SK-N-SH treated with all-trans-retinoic acid at 6 μM for 48 hours (cell line): Measurements from ENCODE around the gene DAB1.

Experiments
- ATAC-seq: fragments of 200-7000 bp; cut with Tn5 transposase; 3 replicates; pipeline ENCODE4 v1.9.1; 2020; ENCODE audit warnings: mild to moderate bottlenecking, moderate library complexity
- ARNTL ChIP-seq: fragments of 450-650 bp; formaldehyde crosslinking; IDR thresholded peaks from 2 replicates; pipeline ENCODE4 v1.5.0; 2020; ENCODE audit warnings: low read depth, mild to moderate bottlenecking, moderate library complexity, borderline replicate concordance
- BACH2 ChIP-seq: fragments of 250-450 bp; sonication (Bioruptor Pico); IDR thresholded peaks from 2 replicates; pipeline ENCODE4 v1.9.0; 2021; ENCODE audit warnings: mild to moderate bottlenecking, borderline replicate concordance
- CSDC2 ChIP-seq: fragments of 250-450 bp; sonication (Bioruptor Pico); IDR thresholded peaks from 2 replicates; pipeline ENCODE4 v1.5.0; 2020; ENCODE audit warnings: mild to moderate bottlenecking, moderate library complexity
- CSRNP3 ChIP-seq: fragments of 250-450 bp; sonication (Bioruptor Pico); IDR thresholded peaks from 2 replicates; pipeline ENCODE4 v1.5.1; 2021; ENCODE audit warnings: mild to moderate bottlenecking, moderate library complexity
- ESRRG ChIP-seq: fragments of 250-450 bp; sonication (Bioruptor Pico); IDR thresholded peaks from 2 replicates; pipeline ENCODE4 v1.6.1; 2021; ENCODE audit warnings: mild to moderate bottlenecking
- GLIS3 ChIP-seq: fragments of 250-450 bp; sonication (Bioruptor Pico); IDR thresholded peaks from 2 replicates; pipeline ENCODE4 v1.5.0; 2020; ENCODE audit warnings: mild to moderate bottlenecking, moderate library complexity
- ISL1 ChIP-seq: fragments of 250-450 bp; sonication (Bioruptor Pico); IDR thresholded peaks from 2 replicates; pipeline ENCODE4 v2.1.2; 2022; ENCODE audit warnings: mild to moderate bottlenecking, moderate library complexity
- OSR1 ChIP-seq: fragments of 250-450 bp; sonication (Bioruptor Pico); IDR thresholded peaks from 2 replicates; pipeline ENCODE4 v1.8.0; 2022; ENCODE audit warnings: moderate library complexity, mild to moderate bottlenecking, inconsistent platforms
- PPARA ChIP-seq: fragments of 250-450 bp; sonication (Bioruptor Pico); IDR thresholded peaks from 2 replicates; pipeline ENCODE4 v1.5.0; 2020; ENCODE audit warnings: mild to moderate bottlenecking, borderline replicate concordance
- RARB ChIP-seq: fragments of 250-450 bp; sonication (Bioruptor Pico); IDR thresholded peaks from 2 replicates; pipeline ENCODE4 v1.8.0; 2021; ENCODE audit warnings: mild to moderate bottlenecking, moderate library complexity
- SNAI2 ChIP-seq: fragments of 250-450 bp; sonication (Bioruptor Pico); IDR thresholded peaks from 2 replicates; pipeline ENCODE4 v1.5.0; 2020; ENCODE audit warnings: mild to moderate bottlenecking, moderate library complexity
- TCF4 ChIP-seq: fragments of 250-450 bp; sonication (Bioruptor Pico); IDR thresholded peaks from 2 replicates; pipeline ENCODE4 v1.8.0; 2021; ENCODE audit warnings: mild to moderate bottlenecking, moderate library complexity, borderline replicate concordance
- TOX ChIP-seq: fragments of 250-450 bp; sonication (Bioruptor Pico); IDR thresholded peaks from 2 replicates; pipeline ENCODE4 v1.8.0; 2021; ENCODE audit warnings: mild to moderate bottlenecking, moderate library complexity, borderline replicate concordance
- ZC3H10 ChIP-seq: fragments of 250-450 bp; sonication (Bioruptor Pico); IDR thresholded peaks from 2 replicates; pipeline ENCODE4 v1.5.1; 2021; ENCODE audit warnings: mild to moderate bottlenecking, moderate library complexity
- ZFP3 ChIP-seq: fragments of 250-450 bp; sonication (Bioruptor Pico); IDR thresholded peaks from 2 replicates; pipeline ENCODE4 v1.5.0; 2020; ENCODE audit warnings: mild to moderate bottlenecking, moderate library complexity
- ZFP30 ChIP-seq: fragments of 450-650 bp; formaldehyde crosslinking; IDR thresholded peaks from 2 replicates; pipeline ENCODE4 v1.5.0; 2022; ENCODE audit warnings: mild to moderate bottlenecking, moderate library complexity
- ZNF565 ChIP-seq: fragments of 450-650 bp; formaldehyde crosslinking; conservative IDR thresholded peaks from 2 replicates; pipeline ENCODE4 v1.5.0; 2020; ENCODE audit warnings: low read depth, mild to moderate bottlenecking, moderate library complexity
- ZNF70 ChIP-seq: fragments of 450-650 bp; formaldehyde crosslinking; IDR thresholded peaks from 2 replicates; pipeline ENCODE4 v1.5.0; 2020; ENCODE audit warnings: mild to moderate bottlenecking, moderate library complexity
- ZNF8 ChIP-seq: fragments of 450-650 bp; formaldehyde crosslinking; IDR thresholded peaks from 2 replicates; pipeline ENCODE4 v1.5.0; 2020; ENCODE audit warnings: mild to moderate bottlenecking, moderate library complexity
- TF ChIP-seq, protein P1 (sequence below): fragments of 250-450 bp; sonication (Bioruptor Pico); IDR thresholded peaks from 2 replicates; pipeline ENCODE4 v1.5.0; 2020; ENCODE audit warnings: mild to moderate bottlenecking, moderate library complexity
- TF ChIP-seq, protein P2 (sequence below): fragments of 250-450 bp; sonication (Bioruptor Pico); IDR thresholded peaks from 2 replicates; pipeline ENCODE4 v1.8.0; 2021; ENCODE audit warnings: low read depth, mild to moderate bottlenecking, moderate library complexity, borderline replicate concordance

DAB1 gene

GRCh38 chr1:56983484-56983883 lies 440.4 kb downstream of the DAB1 start:
- no peak for TF ChIP-seq OSR1
- TF ChIP-seq GLIS3 (CRISPR knock-in tag), result no peak
- TF ChIP-seq ZFP30, result no peak
- no peak for TF ChIP-seq TCF4 (CRISPR knock-in tag)
- TF ChIP-seq CSDC2 (CRISPR knock-in tag), result no peak
- TF ChIP-seq ZNF8 (CRISPR knock-in tag), result no peak
- no peak for TF ChIP-seq ISL1 (CRISPR knock-in tag)
- no peak for TF ChIP-seq ZNF70 (CRISPR knock-in tag)
- TF ChIP-seq BACH2 (CRISPR knock-in tag), result no peak
- no peak for TF ChIP-seq RARB (CRISPR knock-in tag)
- no peak for TF ChIP-seq ESRRG (CRISPR knock-in tag)
- TF ChIP-seq TOX (CRISPR knock-in tag), result no peak
- no peak for TF ChIP-seq ZNF565 (CRISPR knock-in tag)
- TF ChIP-seq, protein P1, sequence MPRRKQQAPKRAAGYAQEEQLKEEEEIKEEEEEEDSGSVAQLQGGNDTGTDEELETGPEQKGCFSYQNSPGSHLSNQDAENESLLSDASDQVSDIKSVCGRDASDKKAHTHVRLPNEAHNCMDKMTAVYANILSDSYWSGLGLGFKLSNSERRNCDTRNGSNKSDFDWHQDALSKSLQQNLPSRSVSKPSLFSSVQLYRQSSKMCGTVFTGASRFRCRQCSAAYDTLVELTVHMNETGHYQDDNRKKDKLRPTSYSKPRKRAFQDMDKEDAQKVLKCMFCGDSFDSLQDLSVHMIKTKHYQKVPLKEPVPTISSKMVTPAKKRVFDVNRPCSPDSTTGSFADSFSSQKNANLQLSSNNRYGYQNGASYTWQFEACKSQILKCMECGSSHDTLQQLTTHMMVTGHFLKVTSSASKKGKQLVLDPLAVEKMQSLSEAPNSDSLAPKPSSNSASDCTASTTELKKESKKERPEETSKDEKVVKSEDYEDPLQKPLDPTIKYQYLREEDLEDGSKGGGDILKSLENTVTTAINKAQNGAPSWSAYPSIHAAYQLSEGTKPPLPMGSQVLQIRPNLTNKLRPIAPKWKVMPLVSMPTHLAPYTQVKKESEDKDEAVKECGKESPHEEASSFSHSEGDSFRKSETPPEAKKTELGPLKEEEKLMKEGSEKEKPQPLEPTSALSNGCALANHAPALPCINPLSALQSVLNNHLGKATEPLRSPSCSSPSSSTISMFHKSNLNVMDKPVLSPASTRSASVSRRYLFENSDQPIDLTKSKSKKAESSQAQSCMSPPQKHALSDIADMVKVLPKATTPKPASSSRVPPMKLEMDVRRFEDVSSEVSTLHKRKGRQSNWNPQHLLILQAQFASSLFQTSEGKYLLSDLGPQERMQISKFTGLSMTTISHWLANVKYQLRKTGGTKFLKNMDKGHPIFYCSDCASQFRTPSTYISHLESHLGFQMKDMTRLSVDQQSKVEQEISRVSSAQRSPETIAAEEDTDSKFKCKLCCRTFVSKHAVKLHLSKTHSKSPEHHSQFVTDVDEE (CRISPR knock-in tag), result no peak
- no peak for TF ChIP-seq ZC3H10 (CRISPR knock-in tag)
- no peak for TF ChIP-seq PPARA (CRISPR knock-in tag)
- TF ChIP-seq ARNTL, result no peak
- no peak for TF ChIP-seq ZFP3 (CRISPR knock-in tag)
- no peak for TF ChIP-seq CSRNP3
- TF ChIP-seq SNAI2, result no peak
- ATAC-seq, result no peak

DNA sequence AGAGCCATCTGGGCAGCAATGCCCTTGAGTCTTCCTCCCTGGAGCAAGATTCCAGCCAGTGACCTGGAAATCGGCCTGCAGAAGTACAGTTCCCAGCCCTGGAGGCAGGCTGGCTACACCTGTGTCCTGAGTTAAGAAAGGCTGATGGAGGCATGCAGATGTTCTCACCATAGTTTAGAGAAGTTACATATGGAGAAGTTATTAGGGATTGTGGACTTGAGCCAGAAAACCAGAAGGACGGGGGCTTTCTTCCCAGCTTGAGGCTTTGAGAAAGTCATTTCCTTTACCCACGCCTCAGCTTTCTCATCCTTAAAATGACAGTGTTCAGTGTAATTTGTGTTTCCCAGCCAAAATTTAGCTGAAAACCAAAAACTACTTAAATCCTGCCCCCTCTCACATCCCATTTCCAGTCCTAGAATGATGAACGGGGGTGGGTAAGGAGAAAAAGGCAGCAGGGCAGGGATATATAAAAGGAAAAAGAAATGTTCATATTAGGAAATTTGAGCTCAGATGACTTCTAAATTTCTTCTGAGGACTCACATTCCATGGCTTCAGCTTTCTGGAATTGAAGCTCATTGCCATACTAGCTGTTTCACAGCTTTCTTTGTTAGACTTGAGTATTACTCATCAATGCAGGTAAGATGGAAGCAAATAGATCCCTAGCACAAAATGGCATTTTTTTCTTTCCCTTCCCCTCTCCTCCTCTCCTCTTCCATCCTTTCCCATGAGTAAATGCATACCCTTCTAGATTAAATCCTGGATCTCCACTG lies 443.7 kb downstream of the DAB1 start:
- ATAC-seq, result no peak
- no peak for TF ChIP-seq TOX (CRISPR knock-in tag)
- TF ChIP-seq ISL1 (CRISPR knock-in tag), result no peak
- TF ChIP-seq, protein P1 (CRISPR knock-in tag), result no peak
- no peak for TF ChIP-seq TCF4 (CRISPR knock-in tag)
- TF ChIP-seq ZFP3 (CRISPR knock-in tag), result no peak
- TF ChIP-seq ESRRG (CRISPR knock-in tag), result no peak
- TF ChIP-seq PPARA (CRISPR knock-in tag), result no peak
- TF ChIP-seq ZNF565 (CRISPR knock-in tag), result no peak

DNA sequence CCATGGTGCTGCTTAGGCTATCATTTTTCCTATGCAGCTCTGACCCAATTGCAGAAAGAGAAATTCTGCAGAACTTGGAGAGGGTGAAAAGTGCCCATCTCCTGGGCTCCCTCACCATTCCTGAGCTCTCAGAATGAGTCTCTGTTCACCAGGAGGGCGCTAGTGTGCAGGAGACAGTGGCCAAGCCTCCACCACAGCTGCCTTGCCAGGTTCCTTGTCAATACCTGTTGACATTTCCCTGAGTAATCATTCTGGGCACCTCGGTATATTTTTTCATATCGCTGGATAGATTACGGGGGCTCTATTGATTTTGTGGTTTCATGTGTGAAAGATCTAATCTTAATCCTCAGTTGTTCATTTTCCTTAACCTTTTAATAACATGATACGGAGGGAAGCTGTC lies 445.0 kb downstream of the DAB1 start:
- TF ChIP-seq RARB (CRISPR knock-in tag) (no peak), ZFP30 (no peak)
- TF ChIP-seq, protein P1 (CRISPR knock-in tag), result no peak
- TF ChIP-seq, protein P2, sequence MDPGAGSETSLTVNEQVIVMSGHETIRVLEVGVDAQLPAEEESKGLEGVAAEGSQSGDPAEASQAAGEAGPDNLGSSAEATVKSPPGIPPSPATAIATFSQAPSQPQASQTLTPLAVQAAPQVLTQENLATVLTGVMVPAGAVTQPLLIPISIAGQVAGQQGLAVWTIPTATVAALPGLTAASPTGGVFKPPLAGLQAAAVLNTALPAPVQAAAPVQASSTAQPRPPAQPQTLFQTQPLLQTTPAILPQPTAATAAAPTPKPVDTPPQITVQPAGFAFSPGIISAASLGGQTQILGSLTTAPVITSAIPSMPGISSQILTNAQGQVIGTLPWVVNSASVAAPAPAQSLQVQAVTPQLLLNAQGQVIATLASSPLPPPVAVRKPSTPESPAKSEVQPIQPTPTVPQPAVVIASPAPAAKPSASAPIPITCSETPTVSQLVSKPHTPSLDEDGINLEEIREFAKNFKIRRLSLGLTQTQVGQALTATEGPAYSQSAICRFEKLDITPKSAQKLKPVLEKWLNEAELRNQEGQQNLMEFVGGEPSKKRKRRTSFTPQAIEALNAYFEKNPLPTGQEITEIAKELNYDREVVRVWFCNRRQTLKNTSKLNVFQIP (CRISPR knock-in tag), result no peak
- no peak for ATAC-seq
